Panc1 (cell line): ENCODE results near the gene CCDC92B. TPM values are rescaled to one million over a fixed set of nuclear protein-coding genes. Genes with fewer than 3 reads are reported as not detected.
"Not testable (repeated sequence)": the region's sequence is repeated elsewhere in the genome, so short reads cannot be mapped to it uniquely, and the experiment has no call there.

Source experiments
- ATAC-seq: fragments of 200-7000 bp; cut with Tn5 transposase; 2 replicates; pipeline ENCODE4 v1.9.1; 2020; ENCODE audit warnings: mild to moderate bottlenecking, moderate library complexity
- BruUV-seq: library from RNA; stranded (reverse); fragments of 400-500 nt; replicated peaks from 2 replicates; lab custom pipeline; 2021; lab: Mats Ljungman, UMichigan
- CTCF ChIA-PET: fragments of 300-600 bp; sonication (Branson Sonifier 250); formaldehyde crosslinking; loops from one replicate; lab custom pipeline; 2022; ENCODE audit warnings: antibody characterized with exemption; lab: Charles Lee
- POLR2A ChIA-PET: fragments of 300-600 bp; sonication (Branson Sonifier 250); formaldehyde crosslinking; loops from one replicate; lab custom pipeline; 2022; ENCODE audit warnings: antibody characterized with exemption; lab: Charles Lee
- DNase-seq: peaks from one replicate; pipeline ENCODE4 v3.0.0-alpha.2; 2010; ENCODE audit warnings: low read depth, low spot score
- H3K27ac ChIP-seq: 2 replicates; pipeline ENCODE4 v1.5.1; 2011; ENCODE audit warnings: mild to moderate bottlenecking, low read length, inconsistent platforms
- H3K27me3 ChIP-seq: fragments of 200-500 bp; sonication (Bioruptor generic); 2 replicates; pipeline ENCODE4 v1.6.0; 2014; ENCODE audit warnings: low read length, inconsistent platforms; ENCODE audit not compliant: control insufficient read depth, insufficient read depth
- H3K36me3 ChIP-seq: fragments of 200-500 bp; sonication (Bioruptor generic); 2 replicates; pipeline ENCODE4 v1.5.1; 2014; ENCODE audit warnings: inconsistent platforms, mild to moderate bottlenecking, low read length, moderate library complexity; ENCODE audit not compliant: control insufficient read depth, insufficient read depth
- H3K4me1 ChIP-seq: 2 replicates; pipeline ENCODE4 v1.5.1; 2011; ENCODE audit warnings: inconsistent platforms, mild to moderate bottlenecking, low read length, moderate library complexity; ENCODE audit not compliant: control insufficient read depth, insufficient read depth
- H3K4me3 ChIP-seq, 2 experiments: 2 replicates each; pipeline ENCODE4 v1.5.1; 2011 to 2012; ENCODE audit warnings: low read depth in 2 of 2, low read length in 2 of 2, mild to moderate bottlenecking in 2 of 2, inconsistent platforms in 1 of 2, moderate library complexity in 1 of 2
- H3K9me3 ChIP-seq: fragments of 200-500 bp; sonication (Bioruptor generic); 2 replicates; pipeline ENCODE4 v1.5.1; 2014; ENCODE audit warnings: low read depth, mild to moderate bottlenecking, inconsistent platforms, low read length, moderate library complexity; ENCODE audit not compliant: control insufficient read depth, insufficient read depth
- CTCF ChIP-seq: fragments of 450-650 bp; IDR thresholded peaks from 2 replicates; pipeline ENCODE4 v1.5.1; 2017; ENCODE audit warnings: mild to moderate bottlenecking
- POLR2AphosphoS5 ChIP-seq: IDR thresholded peaks from 2 replicates; pipeline ENCODE4 v1.6.1; 2012; ENCODE audit warnings: mild to moderate bottlenecking, low read depth, low read length, moderate library complexity
- REST ChIP-seq, 2 experiments: IDR thresholded peaks; 2 replicates each; pipeline ENCODE4 v1.6.1; 2011 to 2012; ENCODE audit warnings: low read depth in 2 of 2, control low read depth in 1 of 2, low read length in 1 of 2, mild to moderate bottlenecking in 1 of 2, moderate library complexity in 1 of 2; ENCODE audit not compliant: insufficient read depth in 1 of 2
- SIN3A ChIP-seq: IDR thresholded peaks from 2 replicates; pipeline ENCODE4 v1.6.1; 2012; ENCODE audit warnings: low read depth, mild to moderate bottlenecking, low read length, moderate library complexity, borderline replicate concordance; ENCODE audit not compliant: insufficient read depth
- TCF7L2 ChIP-seq: IDR thresholded peaks from 2 replicates; pipeline ENCODE4 v1.6.1; 2011; ENCODE audit warnings: mild to moderate bottlenecking, low read depth, low read length, inconsistent platforms
- in situ Hi-C: cut with HindIII; loops from 2 replicates; pipeline ENCODE4 v1.10.0; 2016; ENCODE audit warnings: low sequenced_read_pairs, low pct_unique_long_range_greater_than_20kb
- intact Hi-C: fragments of 100-400 bp; cut with micrococcal nuclease; formaldehyde crosslinking; loops from one replicate; pipeline ENCODE4 v1.10.0; 2022; ENCODE audit not compliant: unreplicated experiment
- total RNA-seq: library from RNA; stranded (reverse); gene quantifications from one replicate; pipeline ENCODE4 v1.2.1, GENCODE V29; 2021; ENCODE audit not compliant: unreplicated experiment

The CCDC92B gene
- total RNA-seq, 1 experiment from 2014 or later, result 0.51 TPM

GRCh38 chr17:2700030-2700490 is 49.4 kb downstream of the CCDC92B start:
- in situ Hi-C loops, result no loop called here
- ChIA-PET POLR2A (no interaction called here), CTCF (interaction anchor here (0.6 kb wide), 1 partner anchor 87 kb away, joined by 3 read pairs; no protein-coding TSS in a partner anchor)
- no peak for TF ChIP-seq CTCF
- TF ChIP-seq REST (IDR thresholded peaks at IDR 0.05; ENCODE audit: insufficient read depth in 1 of 2, low read depth in 2 of 2, low read length in 1 of 2), result no peak
- no peak for TF ChIP-seq SIN3A
- no peak for TF ChIP-seq TCF7L2
- no peak for TF ChIP-seq POLR2AphosphoS5
- DNase-seq (no peak), ATAC-seq (no peak)
- BruUV-seq, result no TSS peak
- H3K27ac ChIP-seq, result no peak overlapping the region
- intact Hi-C loops, result no loop called here
- 0 out of 2 replicates have a peak, but pooled peaks cover 3% of the 10 kb centered on the region for H3K36me3 ChIP-seq
- no peaks in the 10 kb centered on the region for H3K4me1 ChIP-seq
- no peaks in the 10 kb centered on the region for H3K27me3 ChIP-seq
- no peak overlapping the region for H3K4me3 ChIP-seq
- H3K9me3 ChIP-seq, result no peaks in the 10 kb centered on the region

GRCh38 chr17:2699216-2699805 is 50.1 kb downstream of the CCDC92B start:
- H3K27me3 ChIP-seq, intact Hi-C loops, H3K36me3 ChIP-seq, POLR2A ChIA-PET, BruUV-seq, DNase-seq, ATAC-seq, H3K4me3 ChIP-seq, in situ Hi-C loops, H3K9me3 ChIP-seq, H3K4me1 ChIP-seq, H3K27ac ChIP-seq: not testable (repeated sequence)
- CTCF ChIA-PET, result interaction anchor here (0.6 kb wide), 1 partner anchor 87 kb away, joined by 3 read pairs; no protein-coding TSS in a partner anchor

GRCh38 chr17:2697611-2698162 is 51.8 kb downstream of the CCDC92B start:
- Histone ChIP-seq H3K4me1 (no peaks in the 10 kb centered on the region), H3K36me3 (0 out of 2 replicates have a peak, but pooled peaks cover 3% of the 10 kb centered on the region), H3K4me3 (no peak overlapping the region), H3K27ac (no peak overlapping the region), H3K27me3 (no peaks in the 10 kb centered on the region), H3K9me3 (no peaks in the 10 kb centered on the region)
- intact Hi-C loops, result no loop called here
- no peak for ATAC-seq
- DNase-seq, result no peak
- TF ChIP-seq TCF7L2 (no peak), CTCF (no peak), POLR2AphosphoS5 (no peak), REST (IDR thresholded peaks at IDR 0.05; ENCODE audit: insufficient read depth in 1 of 2, low read depth in 2 of 2, low read length in 1 of 2) (no peak), SIN3A (no peak)
- no TSS peak for BruUV-seq
- in situ Hi-C loops, result no loop called here
- CTCF ChIA-PET, result no interaction called here
- POLR2A ChIA-PET, result no interaction called here
